H1 (cell line): ENCODE measurements around the gene METRN. TPM values are rescaled to one million over a fixed set of nuclear protein-coding genes. Genes with fewer than 3 reads are reported as not detected.
A peak's percentile ranks its signal among the peaks of the same experiment; 100 is the strongest.

Experiments used
- CTCF ChIA-PET: fragments of 300-600 bp; sonication (Branson Sonifier 250); formaldehyde crosslinking; loops from one replicate; lab custom pipeline; 2021; ENCODE audit not compliant: partially characterized antibody; lab: Charles Lee
- POLR2A ChIA-PET: fragments of 300-600 bp; sonication (Branson Sonifier 250); formaldehyde crosslinking; loops from one replicate; lab custom pipeline; 2021; ENCODE audit warnings: inconsistent platforms; ENCODE audit not compliant: partially characterized antibody; lab: Charles Lee
- DNase-seq, 2 experiments: peaks; one replicate each; pipeline versions ENCODE4 v3.0.0 to v3.0.0-alpha.2; 2010 to 2022; ENCODE audit warnings: low spot score in 2 of 2, low read depth in 1 of 2, mixed read lengths in 1 of 2
- FAIRE-seq: peaks from 2 replicates; lab custom pipeline; 2011; peaks lifted over from hg19 to GRCh38; lab: Jason Lieb, UNC
- H2AFZ ChIP-seq: 2 replicates; pipeline ENCODE4 v1.8.1; 2012; ENCODE audit warnings: low read length, inconsistent platforms
- H2AK5ac ChIP-seq: 2 replicates; pipeline ENCODE4 v1.6.1; 2013; ENCODE audit warnings: low read depth, low read length
- H2BK120ac ChIP-seq: replicated peaks from 2 replicates; pipeline ENCODE3; 2013; ENCODE audit warnings: low read depth, low read length, inconsistent platforms
- H2BK12ac ChIP-seq: 2 replicates; pipeline ENCODE4 v1.6.1; 2013; ENCODE audit warnings: low read depth, low read length
- H2BK15ac ChIP-seq: 2 replicates; pipeline ENCODE4 v1.6.1; 2013; ENCODE audit warnings: low read length
- H2BK20ac ChIP-seq: 2 replicates; pipeline ENCODE4 v1.6.1; 2013; ENCODE audit warnings: low read length
- H2BK5ac ChIP-seq: 2 replicates; pipeline ENCODE4 v1.6.1; 2013; ENCODE audit warnings: low read depth, low read length
- H3K14ac ChIP-seq: 2 replicates; pipeline ENCODE4 v1.6.1; 2013; ENCODE audit warnings: inconsistent platforms; ENCODE audit not compliant: insufficient read length
- H3K18ac ChIP-seq: 2 replicates; pipeline ENCODE4 v1.6.1; 2013; ENCODE audit warnings: low read length; ENCODE audit errors: extremely low read depth
- H3K23ac ChIP-seq: 2 replicates; pipeline ENCODE4 v1.6.1; 2013; ENCODE audit warnings: inconsistent platforms; ENCODE audit not compliant: insufficient read length
- H3K23me2 ChIP-seq: 2 replicates; pipeline ENCODE4 v1.6.1; 2013; ENCODE audit warnings: low read depth, low read length
- H3K27ac ChIP-seq: 2 replicates; pipeline ENCODE4 v1.6.1; 2011; ENCODE audit warnings: low read depth, low read length, inconsistent platforms
- H3K27me3 ChIP-seq, 4 experiments: replicated peaks in 1 of 4; 1 replicate in 1 of 4; 2 replicates in 3 of 4; pipeline versions ENCODE4 v1.6.1 to v1.8.1; 2011 to 2013; ENCODE audit warnings: low read length in 3 of 4, mild to moderate bottlenecking in 3 of 4, inconsistent platforms in 2 of 4, mixed read lengths in 2 of 4, moderate library complexity in 1 of 4; ENCODE audit not compliant: control insufficient read depth in 3 of 4, insufficient read depth in 3 of 4; ENCODE audit errors: extremely low read depth in 1 of 4
- H3K36me3 ChIP-seq, 4 experiments: 2 replicates each; pipeline versions ENCODE4 v1.6.1 to v1.8.1; 2011 to 2013; ENCODE audit warnings: mild to moderate bottlenecking in 4 of 4, low read length in 3 of 4, moderate library complexity in 2 of 4, control low read depth in 1 of 4, inconsistent platforms in 1 of 4; ENCODE audit not compliant: insufficient read depth in 4 of 4, control insufficient read depth in 2 of 4
- H3K4ac ChIP-seq: replicated peaks from 2 replicates; pipeline ENCODE3; 2013; ENCODE audit warnings: low read length, low read depth, mixed read lengths, inconsistent platforms; ENCODE audit not compliant: insufficient read length
- H3K4me1 ChIP-seq, 4 experiments: replicated peaks in 1 of 4; 1 replicate in 1 of 4; 2 replicates in 3 of 4; pipeline versions ENCODE4 v1.6.1 to v1.8.1; 2011 to 2013; ENCODE audit warnings: low read length in 3 of 4, inconsistent platforms in 2 of 4, mixed read lengths in 1 of 4; ENCODE audit not compliant: insufficient read depth in 4 of 4, control insufficient read depth in 3 of 4
- H3K4me2 ChIP-seq, 2 experiments: 2 replicates each; pipeline versions ENCODE4 v1.6.1 to v1.8.1; 2011 to 2013; ENCODE audit warnings: low read depth in 2 of 2, low read length in 2 of 2, control low read depth in 1 of 2, inconsistent platforms in 1 of 2, mild to moderate bottlenecking in 1 of 2; ENCODE audit not compliant: insufficient read depth in 1 of 2
- H3K4me3 ChIP-seq, 4 experiments: fragments of 200-600, 300-600 bp in 1 of 4; sonication (generic), shearing (Covaris generic), sonication (Bioruptor Twin) in 1 of 4; 2 replicates each; pipeline versions ENCODE4 v1.5.1 to v1.8.1; 2011 to 2016; ENCODE audit warnings: low read length in 4 of 4, low read depth in 3 of 4, control low read depth in 2 of 4, inconsistent platforms in 2 of 4, mild to moderate bottlenecking in 2 of 4, mixed read lengths in 1 of 4, moderate library complexity in 1 of 4; ENCODE audit not compliant: insufficient read depth in 2 of 4; ENCODE audit errors: extremely low read depth in 1 of 4
- H3K56ac ChIP-seq: replicated peaks from 2 replicates; pipeline ENCODE3; 2013; ENCODE audit warnings: low read depth, mild to moderate bottlenecking, mixed read lengths, low read length, inconsistent platforms; ENCODE audit not compliant: insufficient read length
- H3K79me1 ChIP-seq: 2 replicates; pipeline ENCODE4 v1.6.1; 2013; ENCODE audit warnings: low read depth, low read length, control low read depth
- H3K79me2 ChIP-seq, 2 experiments: 2 replicates each; pipeline versions ENCODE4 v1.6.1 to v1.8.1; 2012 to 2013; ENCODE audit warnings: low read length in 2 of 2, mild to moderate bottlenecking in 2 of 2, inconsistent platforms in 1 of 2; ENCODE audit not compliant: insufficient read depth in 2 of 2, control insufficient read depth in 1 of 2
- H3K9ac ChIP-seq, 4 experiments: replicated peaks in 1 of 4; 1 replicate in 1 of 4; 2 replicates in 3 of 4; pipeline versions ENCODE4 v1.6.1 to v1.8.1; 2011 to 2013; ENCODE audit warnings: low read depth in 3 of 4, low read length in 3 of 4, control low read depth in 2 of 4, mild to moderate bottlenecking in 2 of 4, moderate library complexity in 2 of 4, inconsistent platforms in 1 of 4; ENCODE audit errors: extremely low read depth in 1 of 4
- H3K9me3 ChIP-seq, 2 experiments: 2 replicates each; pipeline versions ENCODE4 v1.6.1 to v1.8.1; 2012 to 2013; ENCODE audit warnings: mild to moderate bottlenecking in 2 of 2, moderate library complexity in 2 of 2, control low read depth in 1 of 2, inconsistent platforms in 1 of 2, low read depth in 1 of 2, low read length in 1 of 2, mixed read lengths in 1 of 2; ENCODE audit not compliant: insufficient read depth in 2 of 2
- H4K20me1 ChIP-seq, 2 experiments: replicated peaks in 1 of 2; 2 replicates each; pipeline versions ENCODE3 to v1.8.1; 2011 to 2013; ENCODE audit warnings: inconsistent platforms in 2 of 2, low read length in 2 of 2, mild to moderate bottlenecking in 1 of 2; ENCODE audit not compliant: insufficient read depth in 2 of 2, control insufficient read depth in 1 of 2
- H4K5ac ChIP-seq: 2 replicates; pipeline ENCODE4 v1.6.1; 2013; ENCODE audit warnings: low read length, low read depth, mixed read lengths, inconsistent platforms; ENCODE audit not compliant: insufficient read length
- H4K8ac ChIP-seq: 2 replicates; pipeline ENCODE4 v1.8.0; 2013; ENCODE audit warnings: mild to moderate bottlenecking, moderate library complexity, low read length, inconsistent platforms; ENCODE audit not compliant: insufficient read depth; ENCODE audit errors: extremely low read depth
- H4K91ac ChIP-seq: replicated peaks from 2 replicates; pipeline ENCODE3; 2013; ENCODE audit warnings: low read length, mixed read lengths, inconsistent platforms; ENCODE audit not compliant: insufficient read length
- FOSL1 ChIP-seq: IDR thresholded peaks from 2 replicates; pipeline ENCODE4 v1.6.1; 2011; ENCODE audit warnings: mild to moderate bottlenecking, low read depth, low read length, moderate library complexity; ENCODE audit not compliant: insufficient read depth
- NANOG ChIP-seq: IDR thresholded peaks from 2 replicates; pipeline ENCODE4 v1.6.1; 2011; ENCODE audit warnings: low read length, low read depth, mild to moderate bottlenecking, inconsistent platforms; ENCODE audit not compliant: insufficient read depth, poor library complexity, severe bottlenecking
- RAD21 ChIP-seq, 2 experiments: IDR thresholded peaks in 1 of 2; conservative IDR thresholded peaks in 1 of 2; 2 replicates each; pipeline ENCODE4 v1.6.1; 2011; ENCODE audit warnings: low read depth in 2 of 2, low read length in 2 of 2, improper control_type of control experiment in 1 of 2, inconsistent platforms in 1 of 2, mild to moderate bottlenecking in 1 of 2, moderate library complexity in 1 of 2
- SAP30 ChIP-seq: fragments of 300-600 bp; sonication (generic); IDR thresholded peaks from 2 replicates; pipeline ENCODE4 v1.7.1; 2012; ENCODE audit warnings: low read length, moderate library complexity, mild to moderate bottlenecking, inconsistent platforms; ENCODE audit not compliant: insufficient read depth, insufficient replicate concordance
- SP1 ChIP-seq: IDR thresholded peaks from 2 replicates; pipeline ENCODE4 v1.6.1; 2011; ENCODE audit warnings: low read depth, low read length
- ZNF274 ChIP-seq: IDR thresholded peaks from 2 replicates; pipeline ENCODE4 v1.7.0; 2012; ENCODE audit warnings: low read length, borderline replicate concordance; ENCODE audit errors: extremely low read depth
- WGBS, 2 experiments: shearing (Covaris generic) in 1 of 2; methylation state at CpG; one replicate each; pipeline versions ENCODE4 v1.1.6 to v1.1.7; 2013 to 2015; ENCODE audit warnings: low lambda C conversion rate in 2 of 2, mixed read lengths in 2 of 2, inconsistent platforms in 1 of 2, low coverage in 1 of 2, missing lambda C conversion rate in 1 of 2; ENCODE audit not compliant: insufficient replicate concordance in 2 of 2, insufficient coverage in 1 of 2, insufficient read length in 1 of 2; ENCODE audit errors: extremely low coverage in 1 of 2, missing lambda C conversion rate in 1 of 2; 5-methylcytosine and 5-hydroxymethylcytosine counted together
- polyA plus RNA-seq, 7 experiments: library from polyadenylated mRNA; depleted of rRNA in 3 of 7; stranded (reverse) in 5 of 7; unstranded in 2 of 7; fragments of >200 nt in 5 of 7; fragments of 200-250 nt in 2 of 7; gene quantifications; 1 replicate in 5 of 7; 2 replicates in 1 of 7; 4 replicates in 1 of 7; pipeline versions ENCODE4 v1.2.1 to v1.2.3, GENCODE V29; 2011 to 2013; ENCODE audit warnings: missing spikeins in 2 of 7, mixed read lengths in 2 of 7
- total RNA-seq: library from RNA; stranded (reverse); fragmentation: NEBNext Ultra II Directional; extraction: Animal tissue kit (Norgen Biotek cat#: 25700); gene quantifications from 2 replicates; pipeline ENCODE4 v1.2.1, GENCODE V29; 2021

METRN gene
- total and polyA plus RNA-seq, 2 of the 8 experiments (the other 6 are each of a cell fraction or from before 2014, with no cell fraction given), result 18.7 to 25.8 TPM

DNA sequence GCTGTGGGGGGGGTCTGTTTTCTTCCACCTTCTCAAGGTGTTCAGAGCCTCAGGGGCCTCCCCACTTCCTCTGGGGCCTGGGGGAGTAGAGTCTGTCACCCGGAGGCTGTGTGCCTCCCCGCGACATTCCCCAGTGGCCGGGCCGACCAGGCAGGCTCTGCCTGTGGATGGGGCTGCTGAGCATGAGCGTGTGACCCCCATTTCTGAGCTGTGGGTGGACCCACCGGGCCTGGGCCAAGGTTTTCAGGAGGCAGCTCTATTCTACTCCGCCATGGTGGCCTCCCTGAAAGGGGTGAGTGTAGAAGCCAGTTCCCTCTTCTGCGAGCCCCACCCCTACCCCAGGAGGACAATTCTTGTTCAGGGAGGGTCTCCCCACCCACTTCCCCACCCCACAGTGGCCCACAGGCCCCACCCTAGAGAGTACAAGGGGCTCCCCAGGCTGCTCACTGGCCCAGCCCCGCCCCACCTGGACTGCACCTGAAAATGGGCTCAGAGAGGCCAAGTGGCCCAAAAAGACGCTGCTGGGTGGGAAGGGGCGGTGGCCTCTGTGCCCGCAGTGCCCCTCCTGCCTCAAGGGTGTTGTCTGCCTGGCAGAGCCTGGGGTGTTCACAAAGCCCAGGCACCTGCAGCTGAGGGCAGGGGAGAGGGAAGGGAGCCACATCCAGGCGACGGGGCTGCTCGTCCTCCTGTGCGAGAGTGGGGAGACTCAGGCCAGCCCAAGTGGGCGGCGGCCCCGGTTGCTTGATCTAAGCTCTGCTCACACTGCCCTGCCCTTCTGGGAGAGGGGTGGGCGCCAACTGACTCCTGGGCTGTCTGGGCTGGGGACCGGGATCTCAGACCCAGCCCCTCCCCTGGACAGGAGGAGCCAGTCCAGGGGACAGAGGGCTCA lies 47.0 kb downstream of the METRN start:
- Histone ChIP-seq H3K18ac (no peak overlapping the region; the same call in 1 of the 2 replicates), H2BK120ac (no peak overlapping the region), H3K36me3 (no peaks in the 10 kb centered on the region), H3K14ac (no peak overlapping the region), H3K4ac (no peak overlapping the region), H4K8ac (no peak overlapping the region), H2AFZ (no peak overlapping the region), H2BK12ac (peak overlapping the region; percentile 75; the same call in 1 of the 2 replicates), H2BK5ac (no peak overlapping the region), H3K79me1 (no peaks in the 10 kb centered on the region), H3K9me3 (no peaks in the 10 kb centered on the region), H3K56ac (no peak overlapping the region), H4K20me1 (no peaks in the 10 kb centered on the region), H3K27ac (no peak overlapping the region), H3K79me2 (no peaks in the 10 kb centered on the region), H4K5ac (no peak overlapping the region), H2AK5ac (no peak overlapping the region), H3K4me3 (no peak overlapping the region), H2BK15ac (no peak overlapping the region), H4K91ac (no peak overlapping the region), H3K9ac (no peak overlapping the region), H3K27me3 (no peaks in the 10 kb centered on the region), H3K4me1 (peaks cover 0 to 2% (median 0%) of the 10 kb centered on the region in 4 experiments; a peak in 1 of 7 replicates), H2BK20ac (no peak overlapping the region), H3K4me2 (no peak overlapping the region), H3K23ac (no peak overlapping the region), H3K23me2 (no peaks in the 10 kb centered on the region)
- ChIA-PET POLR2A (interaction anchor here (0.8 to 2.9 kb wide), 8 partner anchors 9 to 55 kb away, joined by 3 to 9 read pairs (median 6); partner anchors contain the start of genes ANTKMT and CIAO3), CTCF (interaction anchor here (0.7 to 5.0 kb wide), 16 partner anchors 8 to 182 kb away, joined by 3 to 38 read pairs (median 5); partner anchors contain the start of gene CIAO3)
- FAIRE-seq (no peak), DNase-seq (no peak)
- TF ChIP-seq RAD21 (IDR thresholded peaks at IDR 0.05 in 1 of 2, conservative IDR thresholded peaks at IDR 0.05 in 1 of 2; ENCODE audit: low read depth in 2 of 2, low read length in 2 of 2) (no peak), ZNF274 (no peak), NANOG (no peak), SP1 (no peak), FOSL1 (no peak), SAP30 (no peak)
- WGBS, 2 experiments, result 81% methylated on average over 15 of the region's 22 CpGs; no CpG with 5 or more reads in 1 of the 2 experiments
